LNCAP (cell line): Measurements from ENCODE around the gene TECTB.

Source experiments
- TF ChIP-seq, protein P1 (sequence below): fragments of 450-650 bp; IDR thresholded peaks from 2 replicates; pipeline ENCODE4 v1.5.1; 2017; ENCODE audit warnings: mild to moderate bottlenecking

TECTB gene

DNA sequence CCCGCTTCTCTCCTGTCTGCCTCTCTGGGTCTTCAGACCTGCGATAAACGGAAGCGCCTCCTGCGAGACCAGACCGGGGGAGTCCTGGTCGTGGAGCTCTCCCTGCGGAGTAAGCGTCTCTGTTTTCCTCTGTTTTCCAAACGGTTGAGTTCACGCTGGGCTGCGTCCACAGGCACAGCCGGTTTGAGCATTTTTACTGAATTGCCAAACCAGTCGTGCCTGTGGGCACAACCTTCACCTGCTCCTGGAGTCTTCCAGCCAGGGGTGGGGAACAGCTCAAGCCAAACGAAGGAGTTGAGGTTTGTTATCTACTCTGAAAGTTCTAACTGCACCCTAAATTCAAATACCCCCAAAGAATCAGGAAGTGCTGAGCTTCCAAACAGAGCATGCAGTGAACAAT is 16.3 kb downstream of the TECTB start:
- TF ChIP-seq, protein P1, sequence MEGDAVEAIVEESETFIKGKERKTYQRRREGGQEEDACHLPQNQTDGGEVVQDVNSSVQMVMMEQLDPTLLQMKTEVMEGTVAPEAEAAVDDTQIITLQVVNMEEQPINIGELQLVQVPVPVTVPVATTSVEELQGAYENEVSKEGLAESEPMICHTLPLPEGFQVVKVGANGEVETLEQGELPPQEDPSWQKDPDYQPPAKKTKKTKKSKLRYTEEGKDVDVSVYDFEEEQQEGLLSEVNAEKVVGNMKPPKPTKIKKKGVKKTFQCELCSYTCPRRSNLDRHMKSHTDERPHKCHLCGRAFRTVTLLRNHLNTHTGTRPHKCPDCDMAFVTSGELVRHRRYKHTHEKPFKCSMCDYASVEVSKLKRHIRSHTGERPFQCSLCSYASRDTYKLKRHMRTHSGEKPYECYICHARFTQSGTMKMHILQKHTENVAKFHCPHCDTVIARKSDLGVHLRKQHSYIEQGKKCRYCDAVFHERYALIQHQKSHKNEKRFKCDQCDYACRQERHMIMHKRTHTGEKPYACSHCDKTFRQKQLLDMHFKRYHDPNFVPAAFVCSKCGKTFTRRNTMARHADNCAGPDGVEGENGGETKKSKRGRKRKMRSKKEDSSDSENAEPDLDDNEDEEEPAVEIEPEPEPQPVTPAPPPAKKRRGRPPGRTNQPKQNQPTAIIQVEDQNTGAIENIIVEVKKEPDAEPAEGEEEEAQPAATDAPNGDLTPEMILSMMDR: no peak

DNA sequence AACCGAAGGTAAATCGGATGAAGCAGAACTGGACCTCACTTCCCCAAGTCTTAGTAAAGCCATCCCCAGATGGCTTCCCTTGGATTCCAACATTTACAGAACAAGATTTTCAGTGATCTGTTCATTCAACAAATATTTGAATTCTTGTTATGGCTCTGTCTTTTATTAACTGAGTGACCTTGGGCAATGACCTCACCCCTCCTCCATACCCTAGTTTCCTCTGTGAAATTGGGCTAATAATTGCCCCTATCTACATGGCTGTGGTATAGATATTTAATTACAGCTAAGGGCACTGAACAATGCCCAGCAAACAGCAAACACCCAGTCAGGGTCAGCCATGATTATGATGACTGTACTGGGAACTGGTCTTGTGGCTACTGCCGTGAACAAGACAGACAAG is 19.1 kb downstream of the TECTB start:
- TF ChIP-seq, protein P1: no peak

DNA sequence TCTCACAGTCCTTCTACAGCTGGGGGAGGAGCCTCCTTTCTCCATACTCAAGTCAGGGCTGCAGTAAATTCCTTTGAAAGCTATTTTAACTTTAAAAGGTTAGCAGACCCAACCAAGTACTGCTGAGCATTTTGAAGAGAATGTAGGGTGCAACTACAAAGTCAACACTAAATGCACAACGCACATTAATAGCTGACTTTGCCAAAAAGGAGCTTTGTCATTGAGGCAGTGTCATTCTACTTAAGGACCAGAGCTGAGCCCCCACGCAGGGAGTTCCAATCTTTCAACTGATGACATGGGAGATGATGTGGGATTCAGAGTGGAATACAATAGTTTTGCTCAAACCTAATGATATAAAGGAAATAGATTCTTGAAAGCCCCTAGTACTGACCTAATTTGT is 20.3 kb downstream of the TECTB start:
- TF ChIP-seq, protein P1: no peak

DNA sequence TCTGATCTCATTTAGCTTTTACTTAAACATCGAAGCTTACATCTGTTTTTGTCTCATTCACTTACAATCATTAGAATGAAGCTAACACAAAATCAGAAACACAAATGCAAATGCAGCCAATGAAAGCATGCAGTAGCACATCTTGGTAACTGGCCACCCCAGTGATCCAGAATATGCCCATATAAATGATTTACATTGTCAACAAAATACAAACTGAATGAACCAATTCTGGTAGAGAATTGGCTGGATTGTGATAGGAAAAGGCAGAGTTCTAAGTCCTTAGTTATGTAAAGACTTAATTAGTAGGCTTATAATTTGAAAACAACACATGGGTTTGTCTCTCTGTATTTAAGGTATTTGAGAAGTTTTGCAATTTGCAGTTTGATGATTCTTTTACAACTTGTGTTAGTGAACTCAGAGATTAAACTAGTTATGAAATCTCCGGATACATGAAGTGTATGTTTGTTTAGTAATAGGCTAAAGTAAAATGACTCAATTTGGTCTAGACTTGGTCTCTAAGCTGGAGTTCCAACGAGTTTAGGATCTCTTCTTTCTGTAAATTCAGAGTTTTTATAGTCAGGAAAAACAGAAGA is 21.2 kb downstream of the TECTB start:
- TF ChIP-seq, protein P1: no peak

DNA sequence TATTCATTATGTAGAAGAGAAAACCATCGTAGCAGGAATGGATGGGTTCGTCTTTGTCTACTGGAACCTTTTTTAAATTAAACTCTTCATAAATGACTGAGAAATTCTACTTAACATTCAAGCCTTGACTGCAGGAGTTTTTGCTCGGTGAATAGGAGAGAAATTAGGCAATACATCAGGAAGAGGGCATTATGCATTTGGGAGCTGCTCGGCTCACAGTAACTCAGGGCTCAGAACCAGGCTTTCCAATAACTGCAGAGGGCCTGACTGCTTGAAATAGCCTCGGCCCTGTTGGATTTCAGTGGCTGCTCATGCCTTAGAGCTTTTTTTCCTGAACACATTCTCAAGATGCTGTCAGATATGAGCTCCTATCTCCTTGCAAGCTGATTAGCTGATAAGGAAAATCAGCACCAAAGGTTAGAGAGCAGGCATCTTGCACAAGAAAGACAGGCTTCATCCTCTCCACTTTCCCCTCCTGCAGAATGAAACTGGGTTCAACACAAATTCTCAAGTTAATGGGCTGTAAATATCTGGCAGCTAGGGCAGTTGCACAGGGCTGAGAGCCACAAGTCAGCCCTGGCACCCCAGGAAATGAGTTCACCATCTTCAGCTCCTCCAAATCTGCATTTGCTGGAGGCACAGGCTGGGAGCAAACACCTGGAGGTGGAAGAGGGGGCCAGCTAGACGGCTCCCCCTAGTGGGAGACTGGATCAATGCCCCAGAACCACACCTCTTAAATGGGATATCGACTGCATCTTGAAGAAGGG is 24.3 kb downstream of the TECTB start:
- TF ChIP-seq, protein P1: peak; percentile 94

DNA sequence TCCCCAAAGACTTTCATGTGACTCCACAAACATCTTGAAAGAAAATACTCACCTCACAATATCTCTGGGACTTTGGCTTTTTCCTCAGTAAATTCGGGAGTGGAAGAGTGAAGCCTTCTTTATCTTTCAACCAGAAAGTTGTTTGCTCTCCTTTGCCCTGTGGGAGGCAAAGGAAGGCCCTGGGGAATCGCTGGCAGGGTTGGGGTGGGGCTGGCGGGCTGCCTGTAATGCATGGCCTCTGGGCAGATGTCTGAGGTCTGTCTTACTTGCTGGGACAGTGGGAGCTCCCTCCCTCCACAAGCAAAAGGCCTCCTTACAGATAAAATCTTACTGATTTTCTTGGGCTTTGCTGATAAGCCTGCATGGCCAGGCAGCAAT is 24.9 kb downstream of the TECTB start:
- TF ChIP-seq, protein P1: no peak

DNA sequence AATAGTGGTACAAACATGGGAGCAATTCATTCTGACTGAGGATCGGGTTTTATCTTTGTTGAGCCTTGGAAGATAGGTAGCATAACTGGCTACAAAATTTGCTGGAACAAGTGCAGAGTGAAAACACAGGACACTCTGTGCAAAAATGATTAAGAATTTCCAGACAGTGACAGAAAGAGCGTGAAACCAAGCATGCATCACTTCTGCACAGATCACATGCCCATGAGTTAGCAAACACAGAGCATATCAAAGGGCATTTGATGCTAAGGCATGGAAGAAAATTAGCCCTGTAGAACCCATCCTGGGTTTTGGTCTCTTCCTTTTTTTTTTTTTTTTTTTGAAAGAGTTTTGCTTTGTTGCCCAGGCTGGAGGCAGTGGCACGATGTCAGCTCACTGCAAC is 28.3 kb downstream of the TECTB start:
- TF ChIP-seq, protein P1: no peak
